GM18499 (cell line): ENCODE measurements around the gene MALSU1.

ENCODE experiments used
- ATAC-seq: cut with Tn5 transposase; IDR thresholded peaks from one replicate; pipeline ENCODE4 v1.9.1; 2021; ENCODE audit warnings: moderate number of reproducible peaks; ENCODE audit not compliant: insufficient read depth, unreplicated experiment

The MALSU1 gene

DNA sequence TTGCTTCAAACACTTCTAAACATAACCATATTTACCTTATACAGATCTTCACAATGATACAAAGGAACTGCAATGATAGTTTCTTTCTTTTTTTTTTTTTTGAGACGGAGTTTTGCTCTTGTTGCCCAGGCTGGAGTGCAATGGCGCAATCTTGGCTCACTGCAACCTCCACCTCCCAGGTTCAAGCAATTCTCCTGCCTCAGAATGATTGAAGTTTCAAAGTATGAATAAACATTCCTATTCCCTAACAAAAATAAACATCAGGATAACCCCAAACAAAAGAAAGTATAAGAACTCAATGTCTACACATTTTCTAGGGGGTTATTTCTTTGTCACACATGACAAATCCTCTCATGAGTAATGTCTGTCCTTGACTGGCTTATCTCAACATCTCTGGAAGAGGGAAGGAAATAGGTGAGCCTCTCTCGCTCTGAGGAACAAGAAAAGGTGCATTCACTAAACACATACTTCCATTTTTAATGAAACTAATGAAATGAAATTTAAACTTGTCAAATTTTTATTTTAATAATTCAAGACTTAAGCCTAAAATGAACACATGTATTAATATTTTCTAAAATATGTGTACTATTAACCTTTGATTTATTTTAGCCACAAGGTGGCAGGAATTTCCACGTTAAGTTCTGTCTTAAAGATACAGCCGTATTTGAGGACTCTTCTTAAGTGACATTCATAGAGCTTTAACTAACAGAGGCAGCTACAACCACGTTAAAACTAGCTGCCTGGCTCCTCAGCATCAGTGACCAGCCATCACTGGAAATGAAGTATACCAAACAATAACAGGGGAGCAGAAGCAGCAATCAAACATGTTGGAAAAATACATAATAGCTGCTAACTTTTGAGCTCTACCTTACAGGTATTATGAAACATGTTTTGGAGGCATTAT, 58.3 kb downstream of the MALSU1 start:
- no peak for ATAC-seq

GRCh38 chr7:23358152-23358674, 59.1 kb downstream of the MALSU1 start:
- ATAC-seq, result no peak
